Stomach smooth muscle (tissue), 2 donors: ENCODE measurements around the gene CHID1.

Experiments used
- H3K27ac ChIP-seq: one replicate; pipeline ENCODE4 v1.7.0; 2013; ENCODE audit warnings: mild to moderate bottlenecking, low read length, inconsistent platforms
- H3K27me3 ChIP-seq, 2 donors: one replicate each; pipeline ENCODE4 v1.7.0; 2013; ENCODE audit warnings: low read length in 2 of 2; ENCODE audit not compliant: insufficient read depth in 2 of 2, control insufficient read depth in 1 of 2
- H3K36me3 ChIP-seq, 2 donors: one replicate each; pipeline ENCODE4 v1.7.0; 2013; ENCODE audit warnings: low read length in 2 of 2; ENCODE audit not compliant: control insufficient read depth in 2 of 2, insufficient read depth in 2 of 2
- H3K4me1 ChIP-seq: one replicate; pipeline ENCODE4 v1.7.0; 2013; ENCODE audit warnings: low read length; ENCODE audit not compliant: control insufficient read depth, insufficient read depth
- H3K4me3 ChIP-seq, 2 donors: one replicate each; pipeline ENCODE4 v1.7.0; 2013; ENCODE audit warnings: low read length in 2 of 2
- H3K9ac ChIP-seq, 2 donors: one replicate each; pipeline ENCODE4 v1.7.0; 2013; ENCODE audit warnings: low read length in 2 of 2, mild to moderate bottlenecking in 1 of 2
- H3K9me3 ChIP-seq, 2 donors: one replicate each; pipeline ENCODE4 v1.7.0; 2013; ENCODE audit warnings: low read length in 2 of 2; ENCODE audit not compliant: control insufficient read depth in 2 of 2
- donor health status: healthy.
- donor health status: Pancreatic carcinoma.

CHID1 gene

DNA sequence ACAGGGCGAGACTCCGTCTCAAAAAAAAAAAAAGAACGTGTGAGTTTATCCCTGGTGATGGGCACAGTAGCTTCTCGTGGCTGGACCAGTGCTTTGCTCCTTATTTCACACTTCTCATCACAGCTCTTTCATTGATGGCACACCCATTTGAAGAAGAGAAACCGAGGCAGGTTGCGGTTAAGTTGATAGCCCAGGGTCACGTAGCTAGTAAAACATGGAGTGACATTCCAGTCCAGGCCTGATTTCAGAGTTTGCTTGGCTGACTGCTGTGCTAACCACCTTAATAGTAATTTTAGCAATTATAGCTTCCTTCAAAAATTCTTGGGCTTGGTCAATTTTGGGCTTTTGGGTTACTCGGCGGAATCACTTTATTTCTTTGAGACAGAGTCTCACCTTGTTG, 40.9 kb upstream of the CHID1 start:
- Histone ChIP-seq H3K4me3 (no peak overlapping the region), H3K36me3 (no peaks in the 10 kb centered on the region), H3K9me3 (peaks cover 0 to 7% of the 10 kb centered on the region in 2 donors), H3K4me1 (peaks cover 5% of the 10 kb centered on the region), H3K27ac (no peak overlapping the region), H3K27me3 (no peaks in the 10 kb centered on the region), H3K9ac (no peak overlapping the region)

DNA sequence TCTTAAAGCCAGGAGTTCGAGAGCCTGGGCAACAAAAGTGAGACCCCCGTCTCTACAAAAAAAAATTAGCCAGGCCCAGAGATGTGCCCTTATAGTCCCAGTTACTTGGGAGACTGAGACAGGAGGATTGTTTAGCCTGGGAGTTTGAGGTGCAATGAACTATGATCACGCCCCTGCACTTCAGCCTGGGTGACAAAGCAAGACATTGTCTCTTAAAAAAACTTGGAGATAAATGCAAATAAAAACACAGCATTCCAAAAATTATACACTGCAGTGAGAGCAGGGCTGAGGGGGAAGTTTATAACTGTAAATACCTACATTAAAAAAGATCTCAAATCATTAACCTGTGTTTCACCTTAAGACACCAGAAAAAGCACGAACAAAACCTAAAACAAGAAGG, 37.1 kb upstream of the CHID1 start:
- Histone ChIP-seq H3K9ac (no peak overlapping the region), H3K27ac (no peak overlapping the region), H3K4me1 (no peaks in the 10 kb centered on the region), H3K27me3 (no peaks in the 10 kb centered on the region), H3K4me3 (no peak overlapping the region), H3K36me3 (no peaks in the 10 kb centered on the region), H3K9me3 (peaks cover 0 to 7% of the 10 kb centered on the region in 2 donors)

DNA sequence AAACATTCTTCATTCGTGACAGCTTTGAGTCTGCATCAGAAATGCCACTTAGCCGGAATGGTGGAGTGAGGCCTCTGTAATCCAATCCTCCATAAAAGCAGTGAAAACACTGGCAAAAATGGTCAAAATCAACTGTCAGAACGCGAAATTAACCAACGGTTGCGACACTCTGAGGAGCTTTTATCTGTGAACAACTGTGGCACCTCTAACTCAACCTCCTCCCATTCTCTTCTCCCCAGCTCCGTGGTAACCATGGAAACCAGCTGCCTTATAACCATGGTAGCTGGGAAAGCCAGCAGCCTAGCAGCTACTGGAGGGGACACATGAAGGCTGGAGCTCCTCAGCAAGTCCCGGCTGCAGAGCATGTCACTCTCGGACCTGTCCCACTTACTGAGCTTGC, 35.4 kb upstream of the CHID1 start:
- H3K9ac ChIP-seq, result no peak overlapping the region
- H3K4me1 ChIP-seq, result no peaks in the 10 kb centered on the region
- H3K27ac ChIP-seq, result no peak overlapping the region

DNA sequence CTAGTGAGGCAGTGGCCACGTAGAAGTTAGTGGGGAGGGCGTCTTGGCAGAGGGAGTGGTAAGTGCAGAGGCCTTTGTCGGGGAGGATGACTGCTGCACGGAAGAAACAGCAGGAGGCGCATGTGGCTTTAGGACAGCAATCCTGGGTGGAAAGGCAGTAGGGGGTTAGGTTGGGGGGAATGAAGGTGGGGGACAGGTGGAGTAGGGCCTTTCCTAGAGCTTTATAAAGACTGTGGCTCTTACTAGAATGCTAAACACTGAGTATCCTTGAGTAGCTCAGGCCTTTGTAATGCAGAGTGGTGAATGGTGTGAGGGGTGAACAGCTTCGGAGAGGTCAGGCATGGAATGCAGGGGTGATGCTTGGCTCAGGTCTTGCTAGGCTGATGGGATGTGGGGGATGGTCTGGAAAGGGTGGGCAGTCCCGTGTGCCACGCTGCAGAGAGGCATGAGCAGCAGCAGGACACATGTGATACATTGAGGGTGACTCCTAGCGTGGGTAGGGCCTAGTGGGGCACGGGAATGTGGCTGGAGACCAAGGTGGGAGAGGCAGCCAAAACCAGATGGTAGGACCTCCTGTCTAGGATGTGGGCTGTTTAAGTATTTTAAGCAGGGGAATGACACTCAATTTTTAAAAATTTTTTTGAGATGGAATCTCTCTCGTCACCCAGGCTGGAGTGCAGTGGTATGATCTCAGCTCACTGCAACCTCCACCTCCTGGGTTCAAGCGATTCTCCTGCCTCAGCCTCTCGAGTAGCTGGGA, 34.3 kb upstream of the CHID1 start:
- no peaks in the 10 kb centered on the region for H3K36me3 ChIP-seq
- no peak overlapping the region for H3K9ac ChIP-seq
- H3K9me3 ChIP-seq, result peaks cover 0 to 4% of the 10 kb centered on the region in 2 donors
- no peak overlapping the region for H3K27ac ChIP-seq
- H3K4me1 ChIP-seq, result no peaks in the 10 kb centered on the region
- H3K27me3 ChIP-seq, result no peaks in the 10 kb centered on the region
- H3K4me3 ChIP-seq, result no peak overlapping the region

More for the DNA sequence above, 35.4 kb upstream of the CHID1 start:
- H3K27me3 ChIP-seq, result no peaks in the 10 kb centered on the region
- no peaks in the 10 kb centered on the region for H3K36me3 ChIP-seq
- H3K4me3 ChIP-seq, result no peak overlapping the region
- peaks cover 0 to 7% of the 10 kb centered on the region in 2 donors for H3K9me3 ChIP-seq

DNA sequence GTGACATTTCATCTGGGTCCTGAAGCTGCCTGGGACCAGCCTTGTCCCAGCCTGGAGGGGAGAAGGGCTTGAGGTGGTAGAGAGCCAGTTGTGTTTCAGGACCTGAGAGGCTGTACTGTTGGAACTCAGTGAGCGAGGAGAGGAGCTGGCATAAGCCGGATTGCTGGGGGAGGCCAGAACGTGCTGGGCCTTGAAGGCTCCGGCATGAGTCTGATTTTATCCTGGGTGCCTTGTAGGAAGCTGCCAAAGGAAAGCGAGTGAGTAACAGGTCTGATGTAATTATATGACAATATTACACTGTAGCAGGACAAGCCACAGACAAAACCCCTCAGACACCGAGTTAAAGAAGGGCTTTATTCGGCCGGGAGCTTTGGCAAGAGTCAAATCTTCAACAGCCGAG, 32.2 kb upstream of the CHID1 start:
- H3K4me1 ChIP-seq, result peaks cover 3% of the 10 kb centered on the region
- H3K36me3 ChIP-seq, result no peaks in the 10 kb centered on the region
- H3K4me3 ChIP-seq, result no peak overlapping the region
- H3K9me3 ChIP-seq, result no peaks in the 10 kb centered on the region
- H3K27me3 ChIP-seq, result no peaks in the 10 kb centered on the region
- no peak overlapping the region for H3K27ac ChIP-seq
- H3K9ac ChIP-seq, result no peak overlapping the region

DNA sequence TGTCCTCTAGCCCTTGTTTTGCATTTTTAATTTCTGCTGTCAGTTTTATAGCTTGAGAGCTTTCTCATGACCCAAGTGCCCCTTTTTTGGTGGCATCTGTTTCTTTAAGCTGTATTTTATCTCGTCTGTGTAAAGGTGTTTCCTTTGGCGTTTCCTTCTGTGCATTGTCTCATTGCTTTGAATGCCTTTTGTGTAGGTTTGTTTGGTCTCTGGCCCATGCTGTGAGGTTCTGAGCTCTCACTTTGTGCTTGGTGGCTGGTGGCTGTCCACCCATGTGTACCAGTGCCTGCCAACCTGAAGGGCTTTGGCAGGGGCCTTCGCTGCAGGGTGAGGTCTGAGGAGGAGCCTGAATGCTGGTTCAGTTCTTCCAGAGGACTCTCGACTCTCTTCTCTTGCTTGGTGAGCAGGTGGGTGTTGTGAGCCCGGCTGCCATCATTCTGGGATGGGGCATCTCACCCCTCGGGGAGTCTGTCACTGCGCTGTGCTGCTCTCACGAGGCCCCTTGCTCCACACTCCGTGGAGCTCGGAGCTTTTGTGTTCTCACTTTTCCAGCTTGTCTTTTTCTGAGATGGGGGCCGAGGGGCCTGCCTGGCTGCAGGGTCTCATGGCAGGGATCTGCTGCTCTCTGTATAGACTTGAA, 30.0 kb upstream of the CHID1 start:
- Histone ChIP-seq H3K36me3 (no peaks in the 10 kb centered on the region), H3K9ac (no peak overlapping the region), H3K27me3 (no peaks in the 10 kb centered on the region), H3K4me3 (no peak overlapping the region), H3K4me1 (peaks cover 8% of the 10 kb centered on the region), H3K9me3 (no peaks in the 10 kb centered on the region), H3K27ac (no peak overlapping the region)

DNA sequence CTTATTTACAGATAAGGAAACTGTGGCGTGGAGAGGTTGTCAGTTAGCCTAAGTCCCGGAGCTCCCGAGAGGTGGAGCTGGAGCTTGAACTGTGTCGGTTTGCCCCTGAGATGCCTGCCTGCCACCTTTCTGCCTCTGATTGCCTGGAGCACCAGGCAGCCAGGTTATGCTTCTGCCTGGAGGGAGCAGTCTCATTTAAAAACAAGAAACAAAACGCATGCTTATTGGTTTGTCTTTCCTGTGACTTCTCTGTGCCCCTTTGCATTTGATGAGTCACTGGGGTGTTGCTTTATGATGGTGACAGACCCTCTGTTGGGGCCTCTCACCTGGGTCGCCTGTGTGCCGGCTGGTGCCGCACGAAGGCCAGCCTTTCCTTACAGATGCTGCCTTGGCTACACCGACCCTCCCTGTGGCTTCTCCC, 27.2 kb upstream of the CHID1 start:
- Histone ChIP-seq H3K9ac (no peak overlapping the region), H3K4me3 (no peak overlapping the region), H3K36me3 (no peaks in the 10 kb centered on the region), H3K4me1 (peaks cover 10% of the 10 kb centered on the region), H3K27ac (no peak overlapping the region), H3K27me3 (no peaks in the 10 kb centered on the region), H3K9me3 (no peaks in the 10 kb centered on the region)

DNA sequence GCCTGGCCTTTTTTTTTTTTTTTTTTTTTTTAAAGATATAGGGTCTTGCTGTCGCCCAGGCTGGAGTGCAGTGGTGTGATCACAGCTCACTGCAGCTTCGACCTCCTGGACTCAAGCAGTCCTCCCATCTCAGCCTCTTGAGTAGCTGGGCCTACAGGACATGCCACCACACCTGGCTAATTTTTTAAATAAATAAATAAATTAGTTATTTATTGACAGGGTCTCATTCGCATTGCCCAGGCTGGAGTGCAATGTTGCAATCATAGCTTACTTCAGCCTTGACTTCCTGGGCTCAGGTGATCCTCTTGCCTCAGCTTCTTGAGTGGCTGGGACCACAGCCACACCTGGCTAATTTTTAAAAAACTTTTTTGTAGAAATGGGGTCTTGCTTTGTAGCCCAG, 25.6 kb upstream of the CHID1 start:
- Histone ChIP-seq H3K27ac (no peak overlapping the region), H3K36me3 (no peaks in the 10 kb centered on the region), H3K9ac (no peak overlapping the region), H3K4me1 (peaks cover 10% of the 10 kb centered on the region), H3K27me3 (no peaks in the 10 kb centered on the region), H3K9me3 (no peaks in the 10 kb centered on the region), H3K4me3 (no peak overlapping the region)

DNA sequence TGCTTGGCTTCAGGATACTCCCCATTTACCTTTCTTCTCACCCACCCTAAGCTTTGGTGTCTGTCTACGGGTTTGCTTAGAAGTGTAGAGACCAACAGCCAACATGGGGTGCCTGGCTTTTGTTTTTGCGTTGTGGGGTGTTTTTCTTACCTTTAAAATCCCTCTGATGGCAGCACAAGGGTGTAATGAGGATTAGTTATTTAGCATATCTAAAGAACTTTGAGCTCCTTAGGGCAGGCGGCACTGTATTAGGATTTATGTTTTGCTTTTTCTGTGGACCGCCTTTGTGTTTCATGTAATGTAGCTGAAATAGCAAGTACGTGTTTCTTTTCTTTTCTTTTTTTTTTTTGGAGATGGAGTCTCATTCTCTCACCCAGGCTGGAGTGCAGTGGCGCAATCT, 23.9 kb upstream of the CHID1 start:
- H3K27me3 ChIP-seq, result no peaks in the 10 kb centered on the region
- no peaks in the 10 kb centered on the region for H3K9me3 ChIP-seq
- peaks cover 15% of the 10 kb centered on the region for H3K4me1 ChIP-seq
- H3K27ac ChIP-seq, result no peak overlapping the region
- no peak overlapping the region for H3K9ac ChIP-seq
- no peaks in the 10 kb centered on the region for H3K36me3 ChIP-seq
- H3K4me3 ChIP-seq, result no peak overlapping the region

DNA sequence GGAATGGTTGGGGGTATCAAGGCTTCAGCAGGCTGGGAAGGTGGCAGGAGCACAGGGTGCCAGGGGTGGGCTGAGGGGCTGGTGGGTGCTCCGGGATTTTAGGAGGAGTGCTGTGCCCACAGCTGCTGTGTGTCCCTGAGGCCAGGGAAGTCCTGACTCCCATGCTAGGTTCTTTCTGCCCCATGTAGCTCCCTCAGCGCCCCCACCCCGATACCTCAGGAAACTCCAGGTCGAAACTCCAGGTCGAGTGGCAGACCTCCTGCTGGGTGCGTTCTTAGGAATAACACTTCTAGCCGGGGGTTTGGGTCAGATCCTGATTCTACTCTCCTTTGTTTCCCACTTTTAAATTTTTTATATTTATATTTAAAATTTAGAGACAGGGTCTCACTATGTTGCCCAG, 23.3 kb upstream of the CHID1 start:
- Histone ChIP-seq H3K27me3 (no peaks in the 10 kb centered on the region), H3K4me1 (peaks cover 20% of the 10 kb centered on the region), H3K9ac (no peak overlapping the region), H3K36me3 (no peaks in the 10 kb centered on the region), H3K9me3 (no peaks in the 10 kb centered on the region), H3K27ac (no peak overlapping the region), H3K4me3 (no peak overlapping the region)
